GM21717 (cell line): ENCODE results near the gene NIN.
"Not testable (repeated sequence)": the region's sequence is repeated elsewhere in the genome, so short reads cannot be mapped to it uniquely, and the experiment has no call there.

Experiments used
- ATAC-seq: cut with Tn5 transposase; IDR thresholded peaks from one replicate; pipeline ENCODE4 v1.9.1; 2021; ENCODE audit warnings: mild to moderate bottlenecking, moderate library complexity; ENCODE audit not compliant: unreplicated experiment

Gene NIN

GRCh38 chr14:50821510-50822464 lies 9.2 kb downstream of the NIN start:
- no peak for ATAC-seq

GRCh38 chr14:50820786-50821509 lies 10.0 kb downstream of the NIN start:
- ATAC-seq, result no peak

- ATAC-seq, result not testable (repeated sequence)
Observed at GRCh38 chr14:50819303-50819702, 11.7 kb downstream of the NIN start.

GRCh38 chr14:50816395-50817047 lies 14.4 kb downstream of the NIN start:
- ATAC-seq, result no peak

- ATAC-seq, result not testable (repeated sequence)
Observed at GRCh38 chr14:50815526-50815925, 15.4 kb downstream of the NIN start.

- not testable (repeated sequence) for ATAC-seq
Observed at GRCh38 chr14:50815058-50815457, 15.9 kb downstream of the NIN start.

GRCh38 chr14:50814161-50814560 lies 16.8 kb downstream of the NIN start:
- ATAC-seq, result no peak

- ATAC-seq, result no peak
Observed at GRCh38 chr14:50813544-50813863, 17.5 kb downstream of the NIN start.

GRCh38 chr14:50812856-50813543 lies 18.0 kb downstream of the NIN start:
- ATAC-seq, result no peak

- no peak for ATAC-seq
Observed at GRCh38 chr14:50812180-50812579, 18.8 kb downstream of the NIN start.

- ATAC-seq, result no peak
Observed at GRCh38 chr14:50808053-50808452, 22.9 kb downstream of the NIN start.

- ATAC-seq, result no peak
Observed at GRCh38 chr14:50806241-50806933, 24.6 kb downstream of the NIN start.

- no peak for ATAC-seq
Observed at GRCh38 chr14:50805396-50805795, 25.6 kb downstream of the NIN start.

- no peak for ATAC-seq
Observed at GRCh38 chr14:50804181-50804721, 26.7 kb downstream of the NIN start.

- ATAC-seq, result no peak
Observed at GRCh38 chr14:50801706-50802105, 29.3 kb downstream of the NIN start.

- ATAC-seq, result no peak
Observed at GRCh38 chr14:50800032-50800431, 30.9 kb downstream of the NIN start.

- peak; percentile 61 for ATAC-seq
Observed at GRCh38 chr14:50798048-50798421, 32.9 kb downstream of the NIN start.

- no peak for ATAC-seq
Observed at GRCh38 chr14:50797250-50798047, 33.5 kb downstream of the NIN start.

- no peak for ATAC-seq
Observed at GRCh38 chr14:50796390-50796789, 34.6 kb downstream of the NIN start.
